Activated naive CD8-positive, alpha-beta T cell (primary cell): Measurements from ENCODE around the gene ANO9.
"Not testable (repeated sequence)": the region's sequence is repeated elsewhere in the genome, so short reads cannot be mapped to it uniquely, and the experiment has no call there.

Source experiments
- H3K27ac Mint-ChIP-seq: one replicate; pipeline ENCODE4 v1.8.0; 2021; ENCODE audit warnings: mixed read lengths
- H3K27me3 Mint-ChIP-seq: one replicate; pipeline ENCODE4 v1.8.0; 2021; ENCODE audit warnings: mixed read lengths
- H3K36me3 Mint-ChIP-seq: one replicate; pipeline ENCODE4 v1.8.0; 2021; ENCODE audit warnings: mixed read lengths
- H3K4me1 Mint-ChIP-seq: one replicate; pipeline ENCODE4 v1.8.0; 2021; ENCODE audit warnings: low read depth, mixed read lengths
- H3K4me3 Mint-ChIP-seq: one replicate; pipeline ENCODE4 v1.8.0; 2021; ENCODE audit warnings: mild to moderate bottlenecking, mixed read lengths
- H3K9me3 Mint-ChIP-seq: one replicate; pipeline ENCODE4 v1.8.0; 2021; ENCODE audit warnings: low read depth, mixed read lengths

Gene ANO9

DNA sequence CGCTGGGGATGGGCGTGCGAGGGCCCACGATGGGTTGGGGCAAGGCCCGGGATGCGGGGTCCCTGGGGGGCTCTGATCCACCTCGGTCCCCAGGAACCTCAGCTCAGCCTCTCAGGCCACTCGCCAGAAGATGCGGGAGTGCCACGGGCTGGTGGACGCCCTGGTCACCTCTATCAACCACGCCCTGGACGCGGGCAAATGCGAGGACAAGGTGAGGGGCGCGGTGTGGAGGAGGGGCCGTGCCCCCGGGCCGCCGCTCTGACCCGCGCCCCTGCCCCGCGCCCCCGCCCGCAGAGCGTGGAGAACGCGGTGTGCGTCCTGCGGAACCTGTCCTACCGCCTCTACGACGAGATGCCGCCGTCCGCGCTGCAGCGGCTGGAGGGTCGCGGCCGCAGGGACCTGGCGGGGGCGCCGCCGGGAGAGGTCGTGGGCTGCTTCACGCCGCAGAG is 41.5 kb downstream of the ANO9 start:
- no peaks in the 10 kb centered on the region for H3K4me1 Mint-ChIP-seq
- no peaks in the 10 kb centered on the region for H3K27me3 Mint-ChIP-seq

DNA sequence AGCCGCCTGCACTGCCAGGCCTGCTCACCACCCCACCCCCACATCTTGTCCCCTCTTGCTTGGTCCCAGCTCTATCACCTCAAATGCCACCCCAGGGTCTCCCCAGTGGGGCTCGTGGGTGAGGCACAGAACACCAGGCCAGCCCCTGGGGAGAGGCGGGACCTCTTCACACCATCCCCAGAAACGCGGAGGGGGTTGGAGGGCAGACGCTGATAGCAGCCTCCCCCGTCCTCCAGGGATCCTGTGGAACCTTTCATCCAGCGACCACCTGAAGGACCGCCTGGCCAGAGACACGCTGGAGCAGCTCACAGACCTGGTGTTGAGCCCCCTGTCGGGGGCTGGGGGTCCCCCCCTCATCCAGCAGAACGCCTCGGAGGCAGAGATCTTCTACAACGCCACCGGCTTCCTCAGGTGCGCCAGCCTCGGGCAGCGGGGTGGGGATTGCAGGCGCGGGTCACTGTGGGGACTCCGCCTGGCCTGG is 42.0 kb downstream of the ANO9 start:
- H3K9me3 Mint-ChIP-seq, result no peaks in the 10 kb centered on the region

More for the DNA sequence above, 41.5 kb downstream of the ANO9 start:
- Mint-ChIP-seq H3K36me3 (no peaks in the 10 kb centered on the region), H3K4me3 (no peak overlapping the region), H3K27ac (no peak overlapping the region), H3K9me3 (no peaks in the 10 kb centered on the region)

DNA sequence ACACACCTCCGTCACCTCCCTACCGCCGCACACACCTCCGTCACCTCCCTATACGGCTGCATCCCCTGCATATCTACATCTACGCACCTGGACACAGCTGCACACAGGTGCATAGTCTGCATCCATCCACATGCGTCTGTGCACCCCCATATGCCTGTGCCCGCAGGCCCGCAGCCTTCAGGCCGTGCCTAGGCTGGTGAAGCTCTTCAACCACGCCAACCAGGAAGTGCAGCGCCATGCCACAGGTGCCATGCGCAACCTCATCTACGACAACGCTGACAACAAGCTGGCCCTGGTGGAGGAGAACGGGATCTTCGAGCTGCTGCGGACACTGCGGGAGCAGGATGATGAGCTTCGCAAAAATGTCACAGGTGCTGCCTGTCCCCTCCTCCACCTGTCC is 43.0 kb downstream of the ANO9 start:
- Mint-ChIP-seq H3K9me3 (no peaks in the 10 kb centered on the region), H3K27ac (peak overlapping the region; percentile 58), H3K4me1 (no peaks in the 10 kb centered on the region), H3K27me3 (no peaks in the 10 kb centered on the region), H3K4me3 (no peak overlapping the region), H3K36me3 (no peaks in the 10 kb centered on the region)

More for the DNA sequence above, 42.0 kb downstream of the ANO9 start:
- Mint-ChIP-seq H3K27me3 (no peaks in the 10 kb centered on the region), H3K27ac (no peak overlapping the region), H3K36me3 (no peaks in the 10 kb centered on the region), H3K4me3 (no peak overlapping the region), H3K4me1 (no peaks in the 10 kb centered on the region)

DNA sequence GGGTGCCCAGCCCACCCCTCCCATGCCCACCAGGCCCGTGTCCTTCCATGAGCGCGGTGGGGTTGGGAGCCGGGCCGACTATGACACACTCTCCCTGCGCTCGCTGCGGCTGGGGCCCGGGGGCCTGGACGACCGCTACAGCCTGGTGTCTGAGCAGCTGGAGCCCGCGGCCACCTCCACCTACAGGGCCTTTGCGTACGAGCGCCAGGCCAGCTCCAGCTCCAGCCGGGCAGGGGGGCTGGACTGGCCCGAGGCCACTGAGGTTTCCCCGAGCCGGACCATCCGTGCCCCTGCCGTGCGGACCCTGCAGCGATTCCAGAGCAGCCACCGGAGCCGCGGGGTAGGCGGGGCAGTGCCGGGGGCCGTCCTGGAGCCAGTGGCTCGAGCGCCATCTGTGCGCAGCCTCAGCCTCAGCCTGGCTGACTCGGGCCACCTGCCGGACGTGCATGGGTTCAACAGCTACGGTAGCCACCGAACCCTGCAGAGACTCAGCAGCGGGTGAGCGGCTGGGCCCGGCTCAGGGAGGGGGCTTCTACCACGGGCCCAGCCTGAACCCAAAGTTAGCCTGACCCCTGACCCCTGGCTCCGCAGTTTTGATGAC is 44.8 kb downstream of the ANO9 start:
- Mint-ChIP-seq H3K36me3 (no peaks in the 10 kb centered on the region), H3K27me3 (no peaks in the 10 kb centered on the region), H3K4me3 (no peak overlapping the region), H3K4me1 (no peaks in the 10 kb centered on the region), H3K27ac (no peak overlapping the region), H3K9me3 (no peaks in the 10 kb centered on the region)

DNA sequence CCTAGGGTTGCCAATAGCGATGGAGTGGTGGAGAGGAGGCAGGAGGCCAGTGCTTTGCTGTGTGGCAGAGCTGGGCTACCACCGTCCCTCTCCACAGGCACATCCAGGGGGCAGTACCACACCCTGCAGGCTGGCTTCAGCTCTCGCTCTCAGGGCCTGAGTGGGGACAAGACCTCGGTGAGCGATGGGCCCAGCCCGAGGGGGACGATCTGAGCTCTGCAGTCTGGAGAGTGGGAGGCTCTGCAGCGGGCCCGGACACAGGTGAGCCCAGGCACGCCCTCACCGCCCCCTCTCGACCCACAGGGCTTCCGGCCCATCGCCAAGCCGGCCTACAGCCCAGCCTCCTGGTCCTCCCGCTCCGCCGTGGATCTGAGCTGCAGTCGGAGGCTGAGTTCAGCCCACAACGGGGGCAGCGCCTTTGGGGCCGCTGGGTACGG is 45.3 kb downstream of the ANO9 start:
- Mint-ChIP-seq H3K9me3 (no peaks in the 10 kb centered on the region), H3K27me3 (no peaks in the 10 kb centered on the region), H3K36me3 (no peaks in the 10 kb centered on the region), H3K27ac (no peak overlapping the region), H3K4me3 (no peak overlapping the region), H3K4me1 (no peaks in the 10 kb centered on the region)

DNA sequence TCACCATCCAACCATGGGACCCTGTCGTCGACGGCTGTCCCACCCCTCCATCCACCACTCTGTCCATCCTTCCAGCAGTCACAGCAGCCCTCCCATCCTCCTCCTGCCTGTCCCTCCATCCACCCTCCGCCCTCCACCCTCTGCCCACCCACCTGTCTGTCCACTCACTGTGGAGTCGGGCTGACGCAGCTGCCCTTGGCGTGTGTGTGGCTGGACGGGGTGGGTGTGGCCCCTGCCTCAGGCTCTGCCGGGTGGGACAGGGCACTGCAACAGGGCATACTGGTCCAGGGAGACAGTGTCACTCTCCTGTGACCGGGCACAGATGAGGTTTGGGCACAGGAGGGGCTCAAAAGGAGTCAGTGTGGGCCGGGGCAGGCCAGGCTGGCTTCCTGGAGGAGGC is 45.9 kb downstream of the ANO9 start:
- Mint-ChIP-seq H3K4me1 (no peaks in the 10 kb centered on the region), H3K36me3 (no peaks in the 10 kb centered on the region), H3K27ac (no peak overlapping the region), H3K27me3 (no peaks in the 10 kb centered on the region), H3K4me3 (no peak overlapping the region), H3K9me3 (no peaks in the 10 kb centered on the region)

DNA sequence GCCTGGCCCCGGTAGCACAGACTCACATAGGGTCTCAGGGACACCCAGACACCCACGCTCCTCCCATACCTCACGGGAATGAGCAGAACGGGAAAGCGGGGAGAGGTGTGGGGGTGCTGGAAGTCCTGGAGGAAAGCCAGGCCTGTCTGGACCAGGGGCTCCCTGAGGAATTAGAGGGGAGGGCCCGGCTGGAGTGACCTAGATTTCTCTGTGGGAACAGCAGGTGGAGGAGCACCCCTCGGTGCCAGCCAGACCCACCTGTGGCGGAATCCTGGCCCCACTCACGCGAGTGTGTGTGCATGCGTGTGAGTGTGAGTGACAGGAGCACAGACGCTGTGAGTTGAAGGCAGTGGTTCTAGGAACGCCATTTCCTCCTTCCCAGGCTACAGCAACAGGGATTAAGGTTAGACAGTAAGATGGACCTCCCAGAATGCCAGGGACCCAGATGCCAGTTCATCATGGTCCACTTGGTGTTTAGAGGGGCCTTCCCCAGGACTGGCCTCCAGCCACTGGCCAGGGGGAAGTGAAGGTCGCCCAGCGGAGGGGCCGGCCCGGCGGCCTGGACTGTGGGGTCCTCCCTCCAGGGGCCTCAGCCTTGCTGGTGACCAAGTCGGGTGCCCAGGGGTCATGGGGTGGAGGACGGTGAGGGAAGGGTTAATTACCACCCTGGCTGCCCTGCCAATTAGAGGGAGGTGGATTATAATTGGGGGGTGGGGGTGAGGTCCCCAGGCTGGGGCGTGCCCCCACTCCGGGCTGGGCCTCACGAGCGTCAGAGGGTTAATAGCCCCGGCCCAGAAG is 46.8 kb downstream of the ANO9 start:
- no peaks in the 10 kb centered on the region for H3K36me3 Mint-ChIP-seq
- no peaks in the 10 kb centered on the region for H3K9me3 Mint-ChIP-seq
- H3K4me1 Mint-ChIP-seq, result no peaks in the 10 kb centered on the region
- no peak overlapping the region for H3K4me3 Mint-ChIP-seq
- no peak overlapping the region for H3K27ac Mint-ChIP-seq
- H3K27me3 Mint-ChIP-seq, result no peaks in the 10 kb centered on the region

DNA sequence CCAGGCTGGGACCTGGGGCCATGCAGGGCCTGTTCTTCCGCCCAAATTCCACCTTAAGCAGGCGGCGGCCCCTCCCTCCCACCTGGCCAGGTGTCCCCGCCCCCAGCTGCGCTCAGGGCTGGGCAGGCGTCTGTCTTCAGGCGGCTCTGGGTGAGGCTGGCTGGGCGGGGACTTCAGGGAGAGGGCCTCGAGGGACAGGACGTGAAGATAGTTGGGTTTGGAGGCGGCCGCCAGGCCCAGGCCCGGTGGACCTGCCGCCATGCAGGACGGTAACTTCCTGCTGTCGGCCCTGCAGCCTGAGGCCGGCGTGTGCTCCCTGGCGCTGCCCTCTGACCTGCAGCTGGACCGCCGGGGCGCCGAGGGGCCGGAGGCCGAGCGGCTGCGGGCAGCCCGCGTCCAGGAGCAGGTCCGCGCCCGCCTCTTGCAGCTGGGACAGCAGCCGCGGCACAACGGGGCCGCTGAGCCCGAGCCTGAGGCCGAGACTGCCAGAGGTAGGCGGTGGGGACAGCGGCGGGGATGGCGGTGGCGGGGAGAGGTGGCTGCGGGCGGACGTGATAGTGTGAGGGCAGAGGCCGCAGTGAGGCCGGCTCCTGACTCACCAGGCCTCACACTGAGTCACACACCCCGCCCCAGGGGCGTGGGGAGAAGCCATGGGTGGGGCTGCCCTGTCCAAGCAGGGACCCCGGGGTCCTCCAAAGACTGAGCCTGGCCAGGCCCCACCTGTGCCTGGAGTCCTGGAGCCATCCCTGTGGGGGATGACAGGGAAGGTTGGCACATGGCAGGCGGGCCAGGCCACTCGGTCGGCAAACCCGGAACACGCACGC is 47.6 kb downstream of the ANO9 start, which contains the start of gene PKP3:
PKP3 (plus strand) TSS at position 176 of the 824 bp plus-strand sequence; CDS start at position 260, 84 bp downstream.
- H3K27me3 Mint-ChIP-seq, result no peaks in the 10 kb centered on the region
- H3K27ac Mint-ChIP-seq, result no peak within 1 kb of the TSS
- H3K4me3 Mint-ChIP-seq, result no peak within 1 kb of the TSS
- H3K4me1 Mint-ChIP-seq, result no peaks in the 10 kb centered on the region
- H3K9me3 Mint-ChIP-seq, result no peaks in the 10 kb centered on the region
- no peaks in the 10 kb centered on the region for H3K36me3 Mint-ChIP-seq

DNA sequence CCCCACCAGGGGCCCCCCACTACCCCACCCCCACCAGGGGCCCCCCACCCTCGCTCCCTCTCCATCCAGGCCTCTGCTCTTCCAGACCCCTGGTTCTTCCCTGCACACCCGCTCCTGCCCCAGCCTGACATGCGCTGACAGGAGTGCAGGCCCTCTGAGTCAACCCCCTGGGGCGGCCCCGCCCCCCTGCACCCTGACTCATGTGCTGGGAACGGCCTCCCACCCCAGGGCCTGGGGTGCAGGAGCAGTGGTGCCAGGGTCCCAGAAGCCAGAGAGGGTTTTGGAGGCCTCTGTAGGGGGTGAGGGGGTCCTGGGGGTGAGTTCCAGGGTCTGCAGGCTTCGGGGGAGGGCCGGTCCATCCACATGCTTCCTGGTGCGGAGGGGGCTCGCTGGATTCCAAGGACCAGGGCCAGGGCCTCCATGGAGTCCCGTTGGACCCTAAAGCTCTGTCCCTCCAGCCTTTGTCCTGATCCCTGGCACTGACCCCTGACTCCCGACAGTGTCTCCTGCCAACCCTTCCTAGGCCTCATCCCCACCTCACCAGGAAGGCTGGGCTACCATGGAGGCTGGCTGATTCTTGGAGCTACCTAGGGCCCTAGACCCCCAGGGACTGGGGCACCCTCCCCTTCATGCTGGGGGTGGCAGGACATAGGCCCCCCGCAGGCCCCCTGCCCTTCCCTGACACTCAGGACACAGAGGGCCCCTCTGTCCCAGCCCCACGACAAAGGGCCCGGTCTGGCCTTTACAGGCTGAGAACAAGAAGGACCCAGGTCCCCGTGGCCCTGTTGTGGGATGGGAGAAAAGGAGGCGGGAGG is 48.4 kb downstream of the ANO9 start:
- no peaks in the 10 kb centered on the region for H3K9me3 Mint-ChIP-seq
- no peak overlapping the region for H3K4me3 Mint-ChIP-seq
- no peaks in the 10 kb centered on the region for H3K27me3 Mint-ChIP-seq
- no peaks in the 10 kb centered on the region for H3K36me3 Mint-ChIP-seq
- H3K4me1 Mint-ChIP-seq, result no peaks in the 10 kb centered on the region
- H3K27ac Mint-ChIP-seq, result no peak overlapping the region

DNA sequence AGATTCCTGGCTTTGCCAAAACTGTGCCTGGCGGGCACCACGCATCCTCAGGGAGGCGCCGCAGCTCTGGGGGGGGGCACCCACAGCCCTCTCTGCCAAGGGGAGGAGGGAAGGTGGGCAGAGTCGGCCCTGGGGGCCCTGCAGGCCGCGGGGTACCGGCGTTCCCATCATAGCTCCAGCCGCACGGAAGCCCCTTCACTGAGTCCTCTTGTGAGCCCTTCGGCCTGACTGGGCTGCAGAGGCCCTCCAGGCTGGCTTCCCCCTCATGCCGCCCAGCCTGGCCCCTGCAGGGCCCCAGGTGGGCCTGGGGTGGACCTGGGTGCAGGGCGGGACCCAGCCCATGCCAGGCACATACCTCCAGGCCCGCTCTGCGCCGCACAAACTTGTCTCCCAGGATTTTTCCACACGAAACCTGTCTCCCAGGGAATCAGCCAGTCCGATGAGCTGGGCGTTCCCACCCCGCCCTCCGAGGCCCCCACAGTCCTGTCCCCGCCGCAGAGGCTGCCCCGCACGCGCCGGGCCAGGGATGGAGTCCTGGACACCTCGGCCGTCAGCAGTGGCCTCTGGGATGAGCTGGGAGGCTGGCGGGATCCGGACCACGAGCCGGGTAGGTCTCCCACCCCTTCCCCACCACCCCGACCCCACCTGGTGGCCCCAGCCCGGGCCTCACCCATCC is 49.6 kb downstream of the ANO9 start:
- Mint-ChIP-seq H3K27me3 (no peaks in the 10 kb centered on the region), H3K27ac (no peak overlapping the region)

DNA sequence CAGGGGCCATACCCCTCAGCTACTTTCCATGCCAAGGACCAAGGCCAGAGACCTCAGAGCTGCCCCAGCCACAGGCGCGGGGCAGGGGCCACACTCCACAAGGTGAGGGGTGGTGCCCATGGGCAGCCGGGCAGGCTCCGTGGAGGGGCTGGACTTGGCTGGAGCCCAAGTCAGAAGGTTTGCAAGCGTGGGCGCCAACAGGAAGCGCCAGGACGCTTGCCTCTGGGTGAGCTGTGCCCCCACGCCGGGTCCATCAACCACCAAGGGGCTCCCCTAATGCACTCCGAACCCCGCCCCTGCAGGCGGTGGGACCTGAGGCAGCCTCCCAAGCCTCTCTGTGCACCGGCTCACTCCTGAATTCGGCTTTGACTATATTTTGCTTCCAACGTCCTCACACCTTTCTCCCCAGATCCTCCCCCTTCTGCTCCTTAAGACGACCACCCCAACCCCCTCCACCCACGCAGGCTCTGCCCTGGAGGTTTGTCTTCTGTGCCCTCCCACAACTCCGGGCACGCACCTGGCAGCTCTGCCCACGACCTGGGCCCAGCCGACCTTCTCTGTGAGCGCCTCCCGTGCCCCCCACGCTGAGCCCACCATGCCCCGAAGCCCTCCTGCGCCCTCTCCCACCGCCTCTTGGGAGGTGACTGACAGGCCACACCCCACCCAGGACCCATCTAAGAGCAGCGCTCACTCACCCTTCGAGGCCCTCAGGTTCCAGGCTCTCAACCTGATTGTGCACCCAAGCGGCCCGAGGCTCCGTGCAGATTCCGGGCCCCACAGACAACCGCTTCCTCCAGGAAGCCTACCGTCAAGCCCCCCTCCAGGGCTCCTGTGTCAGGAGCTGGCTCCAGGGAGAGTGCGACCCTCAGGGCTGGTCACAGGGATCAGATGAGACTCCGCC is 50.4 kb downstream of the ANO9 start:
- no peak overlapping the region for H3K27ac Mint-ChIP-seq
- H3K27me3 Mint-ChIP-seq, result no peaks in the 10 kb centered on the region
- H3K36me3 Mint-ChIP-seq, result peaks cover 3% of the 10 kb centered on the region
- no peak overlapping the region for H3K4me3 Mint-ChIP-seq
- no peaks in the 10 kb centered on the region for H3K9me3 Mint-ChIP-seq
- H3K4me1 Mint-ChIP-seq, result peaks cover 3% of the 10 kb centered on the region

More for the DNA sequence above, 49.6 kb downstream of the ANO9 start:
- Mint-ChIP-seq H3K9me3 (no peaks in the 10 kb centered on the region), H3K36me3 (peaks cover under 1% of the 10 kb centered on the region), H3K4me1 (peaks cover 2% of the 10 kb centered on the region), H3K4me3 (no peak overlapping the region)

DNA sequence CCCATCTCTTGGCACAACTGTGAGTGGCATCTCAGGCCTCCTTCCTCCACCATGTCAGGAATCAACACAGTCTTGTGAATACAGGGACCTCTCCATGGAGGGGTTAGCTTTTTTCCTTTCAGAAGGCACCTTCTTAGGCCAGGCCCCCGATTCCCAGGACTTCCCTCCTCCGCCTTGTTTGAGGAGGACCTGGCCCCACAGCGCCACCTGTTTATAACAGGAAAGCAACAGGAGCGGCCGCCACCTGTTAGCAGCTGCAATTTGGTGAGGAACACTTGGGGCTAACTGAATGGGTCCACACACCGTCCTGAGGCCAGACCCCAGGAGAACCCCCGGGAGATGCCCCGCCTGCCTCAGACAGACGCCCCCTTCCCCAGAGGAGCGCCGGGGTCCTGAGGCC is 51.6 kb downstream of the ANO9 start:
- peaks cover 3% of the 10 kb centered on the region for H3K4me1 Mint-ChIP-seq

DNA sequence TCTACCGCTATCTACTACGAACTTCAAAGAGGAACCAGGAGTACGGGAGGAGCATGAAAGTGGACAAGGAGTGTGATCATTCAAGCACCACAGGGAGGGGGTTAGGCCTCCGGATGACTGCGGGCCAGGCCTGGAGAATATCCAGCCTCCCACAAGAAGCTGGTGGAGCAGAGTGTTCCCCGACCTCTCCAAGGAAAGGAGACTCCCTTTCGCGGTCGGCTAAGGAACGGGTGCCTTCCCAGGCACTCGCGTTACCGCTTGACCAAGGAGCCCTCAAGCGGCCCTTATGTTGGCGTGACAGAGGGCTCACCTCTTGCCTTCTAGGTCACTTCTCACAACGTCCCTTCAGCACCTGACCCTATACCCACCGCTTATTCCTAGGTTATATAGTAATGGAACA is 52.4 kb downstream of the ANO9 start:
- H3K27me3 Mint-ChIP-seq, H3K4me1 Mint-ChIP-seq, H3K4me3 Mint-ChIP-seq, H3K9me3 Mint-ChIP-seq, H3K27ac Mint-ChIP-seq, H3K36me3 Mint-ChIP-seq: not testable (repeated sequence)

More for the DNA sequence above, 51.6 kb downstream of the ANO9 start:
- Mint-ChIP-seq H3K27me3 (no peaks in the 10 kb centered on the region), H3K4me3 (no peak overlapping the region), H3K36me3 (peaks cover 3% of the 10 kb centered on the region), H3K9me3 (no peaks in the 10 kb centered on the region), H3K27ac (no peak overlapping the region)
